HG02763 (cell line): ENCODE measurements around the gene TRMT44.
"Not testable (repeated sequence)": the region's sequence is repeated elsewhere in the genome, so short reads cannot be mapped to it uniquely, and the experiment has no call there.

Experiments
- ATAC-seq: cut with Tn5 transposase; IDR thresholded peaks from one replicate; pipeline ENCODE4 v1.9.1; 2021; ENCODE audit warnings: mild to moderate bottlenecking, moderate library complexity; ENCODE audit not compliant: unreplicated experiment

TRMT44 gene

DNA sequence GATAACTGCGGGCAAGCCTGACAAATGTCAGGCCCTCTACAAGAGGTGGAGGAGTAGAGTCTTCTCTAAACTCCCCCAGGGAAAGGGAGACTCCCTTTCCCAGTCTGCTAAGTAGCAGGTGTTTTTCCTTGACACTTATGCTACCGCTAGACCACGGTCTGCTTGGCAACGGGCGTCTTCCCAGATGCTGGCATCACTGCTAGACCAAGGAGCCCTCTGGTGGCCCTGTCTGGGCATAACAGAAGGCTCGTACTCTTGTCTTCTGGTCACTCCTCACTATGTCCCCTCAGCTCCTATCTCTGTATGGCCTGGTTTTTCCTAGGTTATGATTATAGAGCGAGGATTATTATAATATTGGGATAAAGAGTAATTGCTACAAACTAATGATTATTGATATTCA lies 33.7 kb upstream of the TRMT44 start:
- not testable (repeated sequence) for ATAC-seq

DNA sequence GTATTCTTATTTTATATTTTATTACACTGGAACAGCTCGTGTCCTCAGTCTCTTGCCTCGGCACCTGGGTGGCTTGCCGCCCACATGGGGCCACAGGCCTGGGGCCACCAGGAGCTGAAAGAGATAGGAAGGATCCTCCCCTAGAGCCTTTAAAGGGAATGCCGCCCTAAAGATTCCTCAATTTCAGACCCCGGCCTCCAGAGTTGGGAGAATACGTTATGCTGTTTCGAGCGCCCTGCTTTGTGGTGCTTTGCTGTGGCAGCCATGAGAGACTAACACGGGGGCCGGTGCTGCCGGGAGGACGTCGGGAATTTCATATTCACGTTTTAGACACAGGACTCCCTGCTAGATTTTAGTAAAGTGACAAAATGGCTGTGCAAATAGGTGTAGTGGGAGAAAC lies 33.3 kb upstream of the TRMT44 start:
- no peak for ATAC-seq

DNA sequence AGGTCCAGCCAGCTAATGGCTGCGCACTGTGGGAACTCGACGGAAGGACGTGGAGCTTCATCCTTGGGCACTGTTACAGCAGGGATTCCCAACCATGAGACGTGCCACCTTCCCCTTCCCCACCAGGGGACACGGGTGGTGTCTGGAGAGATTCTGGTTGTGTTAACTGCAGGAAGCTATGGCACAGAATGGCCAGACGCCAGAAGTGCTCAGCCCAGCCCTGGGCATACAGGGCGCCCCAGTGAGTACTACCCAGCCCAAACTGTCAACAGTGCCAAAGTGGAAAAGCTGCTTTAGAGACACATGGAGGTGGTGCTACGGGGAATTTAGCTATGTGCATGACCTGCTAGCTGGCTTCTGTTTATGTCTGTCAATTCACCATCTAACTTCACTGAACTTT lies 32.8 kb upstream of the TRMT44 start:
- ATAC-seq = no peak

DNA sequence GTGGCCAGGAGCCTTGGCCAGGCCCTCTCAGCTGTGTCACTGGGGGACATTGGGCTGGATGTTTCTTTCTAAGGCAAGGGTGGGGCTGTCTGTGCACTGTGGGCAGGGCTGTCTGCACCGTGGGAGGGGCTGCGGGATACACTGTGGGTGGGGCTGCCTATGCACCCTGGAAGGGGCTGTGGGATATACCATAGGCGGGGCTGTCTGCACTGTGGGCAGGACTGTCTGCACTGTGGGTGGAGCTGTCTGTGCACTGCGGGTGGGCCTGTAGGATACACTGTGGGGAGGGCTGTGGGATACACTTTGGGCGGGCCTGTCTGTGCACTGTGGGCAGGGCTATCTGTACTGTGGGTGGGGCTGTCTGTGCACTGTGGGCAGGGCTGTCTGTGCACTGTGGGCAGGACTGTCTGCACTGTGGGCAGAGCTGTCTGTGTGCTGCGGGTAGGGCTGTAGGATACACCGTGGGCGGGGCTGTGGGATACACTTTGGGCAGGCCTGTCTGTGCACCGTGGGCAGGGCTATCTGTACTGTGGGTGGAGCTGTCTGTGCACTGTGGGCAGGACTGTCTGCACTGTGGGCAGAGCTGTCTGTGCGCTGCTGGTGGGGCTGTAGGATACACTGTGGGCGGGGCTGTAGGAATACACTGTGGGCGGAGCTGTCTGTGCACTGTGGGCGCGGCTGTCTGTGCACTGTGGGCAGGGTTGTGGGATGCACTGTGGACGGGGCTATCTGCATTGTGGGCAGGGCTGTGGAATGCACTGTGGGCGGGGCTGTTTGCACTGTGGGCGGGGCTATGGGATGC lies 31.1 kb upstream of the TRMT44 start:
- ATAC-seq = no peak

DNA sequence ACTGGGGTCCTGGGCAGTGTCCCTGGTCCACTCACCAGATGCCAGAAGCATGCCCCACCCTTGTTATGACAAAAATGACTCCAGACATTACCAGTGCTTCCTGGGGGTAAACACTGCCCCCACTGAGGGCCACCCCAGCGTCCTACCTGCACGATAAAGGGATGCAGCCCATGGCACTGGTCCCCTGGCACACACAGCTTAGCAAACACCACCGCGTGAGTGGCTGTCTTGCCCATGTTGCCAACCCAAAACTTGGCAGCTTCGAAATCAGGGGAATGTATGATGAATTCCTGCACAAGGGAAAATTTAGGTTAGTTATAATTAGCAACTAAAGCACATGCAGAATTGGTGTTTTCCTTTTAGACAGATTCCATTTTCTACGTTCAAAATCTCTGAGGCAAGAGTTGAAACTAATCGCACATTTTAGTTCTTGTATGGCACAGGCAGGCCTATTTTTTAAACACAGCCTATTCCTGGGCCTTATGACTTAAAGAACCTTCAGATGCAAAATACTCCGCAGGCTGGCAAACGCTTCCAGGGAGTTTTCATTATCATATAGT lies 30.4 kb upstream of the TRMT44 start:
- ATAC-seq = no peak

DNA sequence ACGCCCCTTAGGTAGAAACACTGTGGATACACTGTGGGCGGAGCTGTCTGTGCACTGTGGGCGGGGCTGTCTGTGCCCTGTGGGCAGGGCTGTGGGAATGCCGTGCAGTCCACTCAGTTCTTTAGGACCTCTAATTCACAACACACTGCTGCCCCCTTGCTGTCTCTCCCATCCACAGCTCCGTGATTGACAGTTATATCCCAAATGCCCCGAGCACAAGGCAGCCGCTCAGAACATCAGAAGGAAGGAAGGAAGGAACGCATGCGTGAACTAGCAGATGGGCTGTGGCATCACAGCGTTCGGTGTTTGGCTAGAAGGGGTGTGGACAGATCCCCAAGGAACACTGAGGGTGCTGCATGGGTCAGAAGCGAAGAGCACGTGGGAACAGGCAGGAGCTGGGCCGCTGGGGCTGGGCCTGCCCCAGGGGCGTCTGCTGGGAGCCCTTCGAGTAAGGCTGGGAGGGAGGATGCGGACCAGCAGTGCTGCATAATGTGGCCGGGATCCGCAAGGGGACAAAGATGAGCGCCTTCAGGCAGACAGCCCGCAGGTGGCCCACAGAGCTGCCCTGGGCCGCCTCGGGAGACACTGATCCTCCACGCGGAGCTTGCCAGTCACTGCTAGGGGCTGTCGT lies 29.8 kb upstream of the TRMT44 start:
- ATAC-seq = no peak

DNA sequence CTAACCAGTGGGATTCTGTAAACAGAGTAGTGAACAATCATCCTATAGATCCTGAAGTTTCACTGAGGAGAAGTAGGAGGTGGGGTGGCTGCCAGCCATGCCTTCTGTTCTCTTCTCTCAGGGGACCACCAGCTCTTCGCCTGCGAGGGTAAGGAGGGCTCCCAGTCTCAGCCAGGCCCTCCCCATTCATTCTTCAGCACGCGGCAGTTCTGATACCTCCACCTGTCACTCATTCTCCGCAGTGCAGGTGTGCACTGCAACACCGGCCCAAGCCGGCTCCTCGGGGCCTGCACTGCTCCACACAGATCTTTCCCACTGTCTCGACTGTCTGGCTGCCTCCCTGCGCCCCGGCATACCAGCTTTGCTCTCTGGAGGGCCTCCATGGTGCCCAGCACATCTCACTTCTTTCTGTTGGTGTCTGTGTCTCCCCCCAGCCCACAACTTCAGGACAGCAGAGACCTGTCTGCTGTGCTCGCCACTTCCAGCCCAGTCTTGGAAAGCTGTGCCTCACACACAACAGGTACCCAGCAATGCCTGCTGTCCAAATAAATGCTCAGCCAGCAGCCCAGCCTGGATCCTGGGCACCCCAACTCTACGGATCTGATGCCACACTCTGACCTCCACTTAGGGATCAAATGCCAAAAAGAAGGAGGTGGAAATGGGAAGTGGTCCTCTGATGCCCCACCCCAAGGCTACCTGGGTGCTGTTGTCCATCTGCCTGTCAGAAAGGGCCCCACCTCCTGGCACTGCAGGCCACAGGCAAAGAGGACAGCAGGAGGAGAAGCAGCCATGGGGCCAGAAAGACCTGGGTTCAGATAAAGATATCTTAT lies 29.0 kb upstream of the TRMT44 start:
- no peak for ATAC-seq

DNA sequence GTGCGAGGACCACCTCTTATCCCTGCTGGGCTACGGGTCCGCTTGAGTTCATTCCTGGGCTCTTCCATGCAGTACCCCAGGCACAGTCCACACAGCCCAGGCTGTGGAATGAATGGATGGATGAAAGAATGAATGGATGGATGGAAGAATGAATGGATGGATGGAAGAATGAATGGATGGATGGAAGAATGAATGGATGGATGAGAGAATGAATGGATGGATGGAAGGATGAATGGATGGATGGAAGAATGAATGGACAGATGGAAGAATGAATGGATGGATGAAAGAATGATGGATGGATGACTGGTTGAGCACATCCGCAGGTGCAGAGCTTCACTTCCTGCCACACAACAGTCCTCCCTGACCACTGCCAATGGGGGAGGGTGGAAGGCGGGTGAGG lies 28.3 kb upstream of the TRMT44 start:
- ATAC-seq = no peak

DNA sequence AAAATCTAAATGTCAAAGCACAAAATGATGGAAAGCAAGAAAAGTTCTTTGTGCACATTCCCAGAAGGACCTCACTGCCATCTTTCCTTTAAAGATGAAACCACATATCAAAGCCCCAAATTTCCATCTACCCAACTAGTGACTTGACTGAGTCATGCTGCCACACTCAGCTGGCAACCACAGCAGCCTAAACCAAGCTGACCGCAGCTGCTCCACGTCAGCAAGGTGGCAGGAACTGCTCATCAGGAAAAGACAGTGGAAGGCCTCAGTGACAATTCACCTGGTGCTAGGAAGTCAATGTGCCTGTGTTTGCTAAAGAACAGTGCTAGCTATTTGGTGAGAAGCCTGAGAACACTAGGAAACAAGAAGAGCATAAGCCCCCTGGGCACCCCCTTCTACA lies 26.2 kb upstream of the TRMT44 start:
- ATAC-seq = no peak

DNA sequence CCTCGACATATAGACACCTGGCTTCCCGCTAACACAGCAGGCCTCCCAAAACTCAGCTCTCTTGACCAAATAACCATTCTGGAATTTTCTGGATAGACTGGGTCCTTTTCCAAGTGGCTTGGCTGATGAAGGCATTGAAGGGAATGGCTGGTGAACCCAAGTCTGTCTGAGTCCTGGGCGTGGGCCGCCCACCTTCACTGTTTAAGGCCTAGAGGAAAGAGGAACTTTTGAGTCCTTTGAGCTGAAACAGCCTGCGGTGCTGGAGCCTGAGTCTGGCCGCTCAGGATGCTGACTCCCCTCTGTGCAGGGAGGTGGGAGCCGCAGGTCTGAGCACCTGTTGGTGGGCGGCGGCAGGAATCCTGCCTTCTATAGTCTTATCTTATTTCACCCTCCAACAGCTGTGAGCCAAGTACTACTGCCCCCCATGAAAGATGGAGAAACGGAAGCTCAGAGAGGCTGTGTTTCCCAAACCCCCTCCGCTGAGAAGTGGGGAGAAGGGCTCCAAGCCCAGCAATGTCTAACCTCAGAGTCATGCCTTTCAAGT lies 23.4 kb upstream of the TRMT44 start:
- no peak for ATAC-seq

DNA sequence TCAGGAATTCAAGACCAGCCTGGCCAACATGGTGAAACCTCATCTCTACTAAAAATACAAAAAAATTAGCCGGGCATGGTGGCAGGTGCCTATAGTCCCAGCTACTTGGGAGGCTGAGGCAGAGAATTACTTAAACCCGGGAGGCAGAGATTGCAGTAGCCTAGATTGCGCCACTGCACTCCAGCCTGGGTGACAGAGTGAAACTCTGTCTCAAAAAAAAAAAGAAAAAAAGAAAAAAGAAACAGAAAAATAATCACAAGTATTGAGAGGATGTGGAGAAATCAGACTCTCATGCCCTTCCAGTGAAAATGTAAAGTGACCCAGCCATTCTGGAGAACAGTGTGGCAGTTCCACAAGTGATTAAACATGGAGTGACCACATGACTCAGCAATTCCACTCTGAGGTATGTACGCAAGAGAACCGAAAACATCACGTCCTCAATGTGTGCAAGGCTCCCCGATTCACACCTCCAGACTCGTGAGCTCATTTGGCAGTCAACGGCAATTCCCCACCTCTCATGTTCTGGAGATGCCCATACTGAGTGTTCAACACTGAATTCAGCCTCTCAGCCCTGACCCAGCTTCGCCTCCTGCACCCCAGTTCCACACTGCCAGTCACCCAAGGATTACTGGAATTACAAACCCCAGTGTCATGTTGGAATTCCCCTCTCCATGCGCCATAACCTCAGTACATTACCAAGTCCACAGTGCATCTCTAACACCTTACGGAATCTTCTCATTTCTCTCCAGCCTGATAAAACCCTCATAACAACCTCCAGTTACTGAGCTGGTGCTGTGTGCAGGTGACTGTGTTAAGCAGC lies 21.1 kb upstream of the TRMT44 start:
- peak; percentile 79 for ATAC-seq

DNA sequence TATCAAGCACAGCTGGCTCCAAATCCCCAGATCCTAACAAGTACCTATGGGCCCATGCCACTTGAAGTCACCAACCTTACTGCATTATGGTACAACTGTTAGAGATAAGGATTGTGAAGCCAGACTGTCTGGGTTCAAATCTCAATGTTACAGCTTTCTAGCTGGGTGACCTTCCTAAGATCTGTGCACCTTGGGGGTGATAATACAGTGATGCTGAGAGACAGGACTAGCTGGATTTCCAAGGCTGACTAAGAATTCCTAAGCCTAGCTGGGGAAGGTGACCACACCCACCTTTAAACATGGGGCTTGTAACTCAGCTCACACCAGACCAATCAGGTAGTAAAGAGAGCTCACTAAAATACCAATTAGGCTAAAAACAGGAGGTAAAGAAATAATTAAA lies 20.4 kb upstream of the TRMT44 start:
- not testable (repeated sequence) for ATAC-seq

DNA sequence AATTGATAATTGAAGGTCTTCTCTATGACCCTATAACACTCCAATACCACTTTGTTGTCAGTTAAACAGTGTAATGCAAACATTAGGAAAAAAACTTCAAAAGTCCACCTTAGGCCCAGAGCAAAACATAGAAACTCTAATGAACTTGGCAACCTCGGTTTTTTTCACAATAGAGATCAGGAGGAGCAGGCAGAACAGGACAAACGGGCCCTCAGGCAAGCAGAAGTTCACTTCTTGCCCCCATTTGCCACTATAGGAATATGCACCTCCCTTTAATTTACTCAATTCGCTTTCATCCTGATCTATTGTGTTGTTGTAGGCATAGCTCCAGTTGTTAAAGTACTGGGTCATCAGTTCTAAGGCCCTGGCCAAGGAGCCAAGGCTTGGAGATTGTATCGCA lies 18.2 kb upstream of the TRMT44 start:
- no peak for ATAC-seq

DNA sequence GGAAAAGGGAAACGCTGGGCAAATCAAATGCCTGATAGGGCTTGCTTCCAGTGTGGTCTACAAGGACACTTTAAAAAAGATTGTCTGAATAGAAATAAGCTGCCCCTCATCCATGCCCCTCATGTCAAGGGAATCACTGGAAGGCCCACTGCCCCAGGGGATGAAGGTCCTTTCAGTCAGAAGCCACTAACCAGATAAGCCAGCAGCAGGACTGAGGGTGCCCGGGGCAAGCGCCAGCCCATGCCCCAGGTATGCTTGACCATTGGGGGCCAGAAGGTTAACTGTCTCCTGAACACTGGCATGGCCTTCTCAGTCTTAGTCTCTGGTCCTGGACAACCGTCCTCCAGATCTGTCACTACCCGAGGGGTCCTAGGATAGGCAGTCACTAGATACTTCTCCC lies 17.8 kb upstream of the TRMT44 start:
- ATAC-seq = no peak

DNA sequence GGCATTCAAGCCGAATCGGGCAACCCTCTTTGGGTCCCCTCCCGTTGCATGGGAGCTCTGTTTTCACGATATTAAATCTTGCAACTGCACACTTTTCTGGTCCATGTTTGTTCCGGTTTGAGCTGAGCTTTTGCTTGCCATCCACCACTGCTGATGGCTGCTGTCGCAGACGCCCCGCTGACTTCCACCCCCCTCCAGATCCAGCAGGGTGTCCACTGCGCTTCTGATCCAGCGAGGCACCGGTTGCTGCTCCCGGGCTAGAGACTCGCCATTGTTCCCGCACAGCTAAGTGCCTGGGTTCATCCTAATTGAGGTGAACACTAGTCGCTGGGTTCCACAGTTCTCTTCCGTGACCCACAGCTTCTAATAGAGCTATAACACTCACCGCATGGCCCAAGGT lies 13.3 kb upstream of the TRMT44 start:
- ATAC-seq = no peak

DNA sequence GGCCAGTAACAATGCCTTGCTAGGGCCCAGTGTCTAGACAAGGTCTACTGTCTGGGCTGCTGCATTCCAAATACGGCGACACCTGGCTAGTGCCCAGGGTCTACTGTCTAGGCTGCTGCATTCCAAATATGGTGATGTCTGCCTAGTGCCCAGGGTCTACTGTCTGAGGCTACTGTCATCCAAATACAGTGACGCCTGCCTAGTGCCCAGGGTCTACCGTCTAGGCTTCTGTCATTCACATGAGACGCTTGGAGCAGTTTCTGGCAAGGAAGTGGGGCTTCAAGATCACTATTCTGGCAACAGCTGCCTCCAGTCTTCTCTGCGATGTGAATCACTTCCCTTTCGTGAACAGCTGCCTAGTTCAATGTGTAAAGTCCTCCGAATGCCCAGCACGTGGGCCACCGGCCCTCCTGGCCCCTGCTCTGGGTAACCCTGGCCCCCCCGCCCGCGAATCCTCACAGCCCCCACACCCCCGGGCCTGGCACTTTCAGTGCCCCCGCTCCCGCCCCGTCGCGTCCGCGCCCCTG lies 12.8 kb upstream of the TRMT44 start:
- peak; percentile 52 for ATAC-seq

DNA sequence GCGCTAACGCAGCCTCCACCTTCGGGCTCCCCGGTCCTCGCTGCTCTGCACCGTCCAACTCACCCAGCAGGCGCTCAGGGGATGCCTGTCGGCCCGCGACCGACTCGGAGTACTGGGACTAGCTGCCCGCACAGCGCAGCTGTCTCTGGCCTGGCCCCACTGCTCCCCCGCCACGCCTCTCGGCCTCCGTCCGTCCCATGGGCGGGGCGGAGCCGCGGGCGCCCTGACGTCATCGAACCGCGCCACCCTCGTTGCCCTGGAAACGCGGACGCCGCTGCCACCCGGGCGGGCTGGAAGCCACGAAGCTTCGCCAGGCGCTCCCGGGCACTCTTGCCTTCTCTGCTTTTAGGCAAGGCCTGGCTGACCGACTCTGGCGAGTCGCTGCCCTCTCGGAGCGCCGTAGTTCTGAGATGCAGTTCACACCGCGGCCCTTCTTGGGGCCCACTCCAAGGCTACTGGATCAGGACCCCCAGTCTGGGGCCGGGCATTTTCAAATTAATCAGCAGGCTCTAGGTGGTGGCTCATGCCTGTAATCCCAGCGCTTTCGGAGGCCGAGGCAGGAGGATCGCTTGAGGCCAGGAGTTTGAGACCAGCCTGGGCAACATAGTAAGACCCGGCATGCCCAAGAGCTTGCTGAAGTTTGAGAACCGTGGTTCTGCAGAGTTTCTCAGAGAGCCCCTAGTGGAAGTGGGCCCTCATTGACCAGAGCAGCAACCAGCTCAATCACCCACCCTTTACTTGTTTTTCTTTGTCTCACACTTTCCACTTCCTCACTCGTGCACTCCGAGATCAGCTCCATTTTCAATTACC lies 12.1 kb upstream of the TRMT44 start:
- ATAC-seq = peak; percentile 94

DNA sequence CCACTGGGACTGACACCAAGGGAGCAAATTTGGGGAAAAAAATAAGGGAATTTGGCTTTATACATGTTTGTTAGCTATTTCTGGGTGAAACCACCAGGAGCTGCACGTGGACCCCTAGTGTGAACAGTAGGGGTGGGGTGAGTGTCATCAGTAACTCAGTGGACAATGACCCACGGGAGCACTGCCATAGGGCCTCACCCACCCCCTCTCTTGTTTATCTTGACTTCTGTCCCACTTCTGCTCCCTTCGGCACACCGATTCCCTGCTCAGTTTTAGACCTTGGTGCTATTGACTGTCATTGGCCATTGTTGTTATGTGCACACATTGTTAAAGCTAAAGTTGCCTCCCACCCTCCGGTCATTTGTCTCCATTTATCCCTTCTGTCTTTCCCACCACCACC lies 9.0 kb upstream of the TRMT44 start:
- no peak for ATAC-seq

DNA sequence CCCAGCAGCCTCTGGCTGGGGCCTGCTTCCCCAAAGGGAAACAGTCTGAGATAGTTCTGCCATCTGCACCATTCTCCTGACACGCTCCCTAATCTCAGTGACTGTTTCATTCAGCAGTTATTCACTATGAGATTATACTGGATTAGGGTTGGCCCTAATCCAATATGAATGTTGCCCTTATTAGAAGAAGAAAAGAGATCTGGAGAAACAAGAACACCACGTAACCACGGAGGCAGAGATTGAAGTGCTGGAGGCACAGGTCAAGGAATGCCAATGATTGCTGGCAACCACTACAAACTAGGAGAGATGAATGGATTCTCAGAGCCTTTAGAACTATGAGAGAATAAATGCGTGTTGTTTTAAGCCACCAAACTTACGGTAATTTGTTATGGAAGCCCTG lies 7.4 kb upstream of the TRMT44 start:
- ATAC-seq = no peak
